H1 (cell line): Measurements from ENCODE around the gene MAF. TPM values are rescaled to one million over a fixed set of nuclear protein-coding genes. Genes with fewer than 3 reads are reported as not detected.

Experiments
- CTCF ChIA-PET: fragments of 300-600 bp; sonication (Branson Sonifier 250); formaldehyde crosslinking; loops from one replicate; lab custom pipeline; 2021; ENCODE audit not compliant: partially characterized antibody; lab: Charles Lee
- POLR2A ChIA-PET: fragments of 300-600 bp; sonication (Branson Sonifier 250); formaldehyde crosslinking; loops from one replicate; lab custom pipeline; 2021; ENCODE audit warnings: inconsistent platforms; ENCODE audit not compliant: partially characterized antibody; lab: Charles Lee
- DNase-seq, 2 experiments: peaks; one replicate each; pipeline versions ENCODE4 v3.0.0 to v3.0.0-alpha.2; 2010 to 2022; ENCODE audit warnings: low spot score in 2 of 2, low read depth in 1 of 2, mixed read lengths in 1 of 2
- FAIRE-seq: peaks from 2 replicates; lab custom pipeline; 2011; peaks lifted over from hg19 to GRCh38; lab: Jason Lieb, UNC
- H2AFZ ChIP-seq: 2 replicates; pipeline ENCODE4 v1.8.1; 2012; ENCODE audit warnings: low read length, inconsistent platforms
- H2AK5ac ChIP-seq: 2 replicates; pipeline ENCODE4 v1.6.1; 2013; ENCODE audit warnings: low read depth, low read length
- H2BK120ac ChIP-seq: replicated peaks from 2 replicates; pipeline ENCODE3; 2013; ENCODE audit warnings: low read depth, low read length, inconsistent platforms
- H2BK12ac ChIP-seq: 2 replicates; pipeline ENCODE4 v1.6.1; 2013; ENCODE audit warnings: low read depth, low read length
- H2BK15ac ChIP-seq: 2 replicates; pipeline ENCODE4 v1.6.1; 2013; ENCODE audit warnings: low read length
- H2BK20ac ChIP-seq: 2 replicates; pipeline ENCODE4 v1.6.1; 2013; ENCODE audit warnings: low read length
- H2BK5ac ChIP-seq: 2 replicates; pipeline ENCODE4 v1.6.1; 2013; ENCODE audit warnings: low read depth, low read length
- H3K14ac ChIP-seq: 2 replicates; pipeline ENCODE4 v1.6.1; 2013; ENCODE audit warnings: inconsistent platforms; ENCODE audit not compliant: insufficient read length
- H3K18ac ChIP-seq: 2 replicates; pipeline ENCODE4 v1.6.1; 2013; ENCODE audit warnings: low read length; ENCODE audit errors: extremely low read depth
- H3K23ac ChIP-seq: 2 replicates; pipeline ENCODE4 v1.6.1; 2013; ENCODE audit warnings: inconsistent platforms; ENCODE audit not compliant: insufficient read length
- H3K23me2 ChIP-seq: 2 replicates; pipeline ENCODE4 v1.6.1; 2013; ENCODE audit warnings: low read depth, low read length
- H3K27ac ChIP-seq: 2 replicates; pipeline ENCODE4 v1.6.1; 2011; ENCODE audit warnings: low read depth, low read length, inconsistent platforms
- H3K27me3 ChIP-seq, 4 experiments: replicated peaks in 1 of 4; 1 replicate in 1 of 4; 2 replicates in 3 of 4; pipeline versions ENCODE4 v1.6.1 to v1.8.1; 2011 to 2013; ENCODE audit warnings: low read length in 3 of 4, mild to moderate bottlenecking in 3 of 4, inconsistent platforms in 2 of 4, mixed read lengths in 2 of 4, moderate library complexity in 1 of 4; ENCODE audit not compliant: control insufficient read depth in 3 of 4, insufficient read depth in 3 of 4; ENCODE audit errors: extremely low read depth in 1 of 4
- H3K36me3 ChIP-seq, 4 experiments: 2 replicates each; pipeline versions ENCODE4 v1.6.1 to v1.8.1; 2011 to 2013; ENCODE audit warnings: mild to moderate bottlenecking in 4 of 4, low read length in 3 of 4, moderate library complexity in 2 of 4, control low read depth in 1 of 4, inconsistent platforms in 1 of 4; ENCODE audit not compliant: insufficient read depth in 4 of 4, control insufficient read depth in 2 of 4
- H3K4ac ChIP-seq: replicated peaks from 2 replicates; pipeline ENCODE3; 2013; ENCODE audit warnings: low read length, low read depth, mixed read lengths, inconsistent platforms; ENCODE audit not compliant: insufficient read length
- H3K4me1 ChIP-seq, 4 experiments: replicated peaks in 1 of 4; 1 replicate in 1 of 4; 2 replicates in 3 of 4; pipeline versions ENCODE4 v1.6.1 to v1.8.1; 2011 to 2013; ENCODE audit warnings: low read length in 3 of 4, inconsistent platforms in 2 of 4, mixed read lengths in 1 of 4; ENCODE audit not compliant: insufficient read depth in 4 of 4, control insufficient read depth in 3 of 4
- H3K4me2 ChIP-seq, 2 experiments: 2 replicates each; pipeline versions ENCODE4 v1.6.1 to v1.8.1; 2011 to 2013; ENCODE audit warnings: low read depth in 2 of 2, low read length in 2 of 2, control low read depth in 1 of 2, inconsistent platforms in 1 of 2, mild to moderate bottlenecking in 1 of 2; ENCODE audit not compliant: insufficient read depth in 1 of 2
- H3K4me3 ChIP-seq, 4 experiments: fragments of 200-600, 300-600 bp in 1 of 4; sonication (generic), shearing (Covaris generic), sonication (Bioruptor Twin) in 1 of 4; 2 replicates each; pipeline versions ENCODE4 v1.5.1 to v1.8.1; 2011 to 2016; ENCODE audit warnings: low read length in 4 of 4, low read depth in 3 of 4, control low read depth in 2 of 4, inconsistent platforms in 2 of 4, mild to moderate bottlenecking in 2 of 4, mixed read lengths in 1 of 4, moderate library complexity in 1 of 4; ENCODE audit not compliant: insufficient read depth in 2 of 4; ENCODE audit errors: extremely low read depth in 1 of 4
- H3K56ac ChIP-seq: replicated peaks from 2 replicates; pipeline ENCODE3; 2013; ENCODE audit warnings: low read depth, mild to moderate bottlenecking, mixed read lengths, low read length, inconsistent platforms; ENCODE audit not compliant: insufficient read length
- H3K79me1 ChIP-seq: 2 replicates; pipeline ENCODE4 v1.6.1; 2013; ENCODE audit warnings: low read depth, low read length, control low read depth
- H3K79me2 ChIP-seq, 2 experiments: 2 replicates each; pipeline versions ENCODE4 v1.6.1 to v1.8.1; 2012 to 2013; ENCODE audit warnings: low read length in 2 of 2, mild to moderate bottlenecking in 2 of 2, inconsistent platforms in 1 of 2; ENCODE audit not compliant: insufficient read depth in 2 of 2, control insufficient read depth in 1 of 2
- H3K9ac ChIP-seq, 4 experiments: replicated peaks in 1 of 4; 1 replicate in 1 of 4; 2 replicates in 3 of 4; pipeline versions ENCODE4 v1.6.1 to v1.8.1; 2011 to 2013; ENCODE audit warnings: low read depth in 3 of 4, low read length in 3 of 4, control low read depth in 2 of 4, mild to moderate bottlenecking in 2 of 4, moderate library complexity in 2 of 4, inconsistent platforms in 1 of 4; ENCODE audit errors: extremely low read depth in 1 of 4
- H3K9me3 ChIP-seq, 2 experiments: 2 replicates each; pipeline versions ENCODE4 v1.6.1 to v1.8.1; 2012 to 2013; ENCODE audit warnings: mild to moderate bottlenecking in 2 of 2, moderate library complexity in 2 of 2, control low read depth in 1 of 2, inconsistent platforms in 1 of 2, low read depth in 1 of 2, low read length in 1 of 2, mixed read lengths in 1 of 2; ENCODE audit not compliant: insufficient read depth in 2 of 2
- H4K20me1 ChIP-seq, 2 experiments: replicated peaks in 1 of 2; 2 replicates each; pipeline versions ENCODE3 to v1.8.1; 2011 to 2013; ENCODE audit warnings: inconsistent platforms in 2 of 2, low read length in 2 of 2, mild to moderate bottlenecking in 1 of 2; ENCODE audit not compliant: insufficient read depth in 2 of 2, control insufficient read depth in 1 of 2
- H4K5ac ChIP-seq: 2 replicates; pipeline ENCODE4 v1.6.1; 2013; ENCODE audit warnings: low read length, low read depth, mixed read lengths, inconsistent platforms; ENCODE audit not compliant: insufficient read length
- H4K8ac ChIP-seq: 2 replicates; pipeline ENCODE4 v1.8.0; 2013; ENCODE audit warnings: mild to moderate bottlenecking, moderate library complexity, low read length, inconsistent platforms; ENCODE audit not compliant: insufficient read depth; ENCODE audit errors: extremely low read depth
- H4K91ac ChIP-seq: replicated peaks from 2 replicates; pipeline ENCODE3; 2013; ENCODE audit warnings: low read length, mixed read lengths, inconsistent platforms; ENCODE audit not compliant: insufficient read length
- SUZ12 ChIP-seq: fragments of 200-600 bp; sonication (generic); IDR thresholded peaks from 2 replicates; pipeline ENCODE4 v1.6.1; 2012; ENCODE audit warnings: mild to moderate bottlenecking, inconsistent platforms, low read length, moderate library complexity, mixed read lengths
- WGBS, 2 experiments: shearing (Covaris generic) in 1 of 2; methylation state at CpG; one replicate each; pipeline versions ENCODE4 v1.1.6 to v1.1.7; 2013 to 2015; ENCODE audit warnings: low lambda C conversion rate in 2 of 2, mixed read lengths in 2 of 2, inconsistent platforms in 1 of 2, low coverage in 1 of 2, missing lambda C conversion rate in 1 of 2; ENCODE audit not compliant: insufficient replicate concordance in 2 of 2, insufficient coverage in 1 of 2, insufficient read length in 1 of 2; ENCODE audit errors: extremely low coverage in 1 of 2, missing lambda C conversion rate in 1 of 2; 5-methylcytosine and 5-hydroxymethylcytosine counted together
- polyA plus RNA-seq, 7 experiments: library from polyadenylated mRNA; depleted of rRNA in 3 of 7; stranded (reverse) in 5 of 7; unstranded in 2 of 7; fragments of >200 nt in 5 of 7; fragments of 200-250 nt in 2 of 7; gene quantifications; 1 replicate in 5 of 7; 2 replicates in 1 of 7; 4 replicates in 1 of 7; pipeline versions ENCODE4 v1.2.1 to v1.2.3, GENCODE V29; 2011 to 2013; ENCODE audit warnings: missing spikeins in 2 of 7, mixed read lengths in 2 of 7
- total RNA-seq: library from RNA; stranded (reverse); fragmentation: NEBNext Ultra II Directional; extraction: Animal tissue kit (Norgen Biotek cat#: 25700); gene quantifications from 2 replicates; pipeline ENCODE4 v1.2.1, GENCODE V29; 2021

The MAF gene
- total and polyA plus RNA-seq, 2 of the 8 experiments (the other 6 are each of a cell fraction or from before 2014, with no cell fraction given) = 1.3 to 2.7 TPM

GRCh38 chr16:79571065-79571902 is 29.3 kb downstream of the MAF start:
- H3K27me3 ChIP-seq = no peaks in the 10 kb centered on the region
- H2BK20ac ChIP-seq = no peak overlapping the region
- no peak overlapping the region for H2AFZ ChIP-seq
- no peak overlapping the region for H2AK5ac ChIP-seq
- H3K23ac ChIP-seq = no peak overlapping the region
- H4K91ac ChIP-seq = no peak overlapping the region
- no peak overlapping the region for H2BK15ac ChIP-seq
- no peak overlapping the region for H4K5ac ChIP-seq
- H3K9me3 ChIP-seq = no peaks in the 10 kb centered on the region
- H3K79me1 ChIP-seq = no peaks in the 10 kb centered on the region
- 61% methylated on average over 7 of the region's 8 CpGs; no CpG with 5 or more reads in 1 of the 2 experiments for WGBS, 2 experiments
- H3K4me3 ChIP-seq = no peak overlapping the region
- no peak overlapping the region for H3K56ac ChIP-seq
- POLR2A ChIA-PET = no interaction called here
- FAIRE-seq (no peak), DNase-seq (no peak)
- no peak overlapping the region for H4K8ac ChIP-seq
- no peak overlapping the region for H3K4ac ChIP-seq
- no peak for TF ChIP-seq SUZ12
- no peak overlapping the region for H3K4me2 ChIP-seq
- no peaks in the 10 kb centered on the region for H3K36me3 ChIP-seq
- CTCF ChIA-PET = interaction anchor here (0.6 to 1.3 kb wide), 3 partner anchors 146 to 448 kb away, joined by 3 to 4 read pairs (median 3); no protein-coding TSS in a partner anchor
- H3K27ac ChIP-seq = no peak overlapping the region
- H3K23me2 ChIP-seq = no peaks in the 10 kb centered on the region
- H2BK12ac ChIP-seq = no peak overlapping the region
- H3K18ac ChIP-seq = no peak overlapping the region
- peaks cover 0 to 7% (median 3%) of the 10 kb centered on the region in 4 experiments; a peak in 4 of 7 replicates for H3K4me1 ChIP-seq
- H3K9ac ChIP-seq = no peak overlapping the region
- H3K14ac ChIP-seq = no peak overlapping the region
- no peak overlapping the region for H2BK120ac ChIP-seq
- no peak overlapping the region for H2BK5ac ChIP-seq
- no peaks in the 10 kb centered on the region for H3K79me2 ChIP-seq
- no peaks in the 10 kb centered on the region for H4K20me1 ChIP-seq
